PFSK-1 (cell line): ENCODE results near the gene MDFIC2.

Experiments used
- FOXP2 ChIP-seq: optimal IDR thresholded peaks from 2 replicates; pipeline ENCODE3; 2011; ENCODE audit warnings: borderline replicate concordance, control low read depth, inconsistent platforms; ENCODE audit not compliant: insufficient read depth; ENCODE audit errors: extremely low read length, extremely low read depth
- POLR2AphosphoS5 ChIP-seq: IDR thresholded peaks from 2 replicates; pipeline ENCODE4 v1.6.1; 2012; ENCODE audit warnings: low read depth, mild to moderate bottlenecking, control low read depth, low read length, moderate library complexity
- REST ChIP-seq, 2 experiments: IDR thresholded peaks; 2 replicates each; pipeline versions ENCODE4 v1.6.1 to v1.8.0; 2011 to 2012; ENCODE audit warnings: low read depth in 2 of 2, low read length in 2 of 2, control low read depth in 1 of 2, inconsistent platforms in 1 of 2, mild to moderate bottlenecking in 1 of 2, moderate library complexity in 1 of 2; ENCODE audit not compliant: insufficient read depth in 1 of 2
- SIN3A ChIP-seq: IDR thresholded peaks from 2 replicates; pipeline ENCODE4 v1.6.1; 2012; ENCODE audit warnings: mild to moderate bottlenecking, low read length, moderate library complexity, borderline replicate concordance; ENCODE audit not compliant: insufficient read depth
- TAF1 ChIP-seq: IDR thresholded peaks from 2 replicates; pipeline ENCODE4 v1.6.1; 2012; ENCODE audit warnings: low read length, control low read depth, borderline replicate concordance; ENCODE audit not compliant: insufficient read depth

Gene MDFIC2

DNA sequence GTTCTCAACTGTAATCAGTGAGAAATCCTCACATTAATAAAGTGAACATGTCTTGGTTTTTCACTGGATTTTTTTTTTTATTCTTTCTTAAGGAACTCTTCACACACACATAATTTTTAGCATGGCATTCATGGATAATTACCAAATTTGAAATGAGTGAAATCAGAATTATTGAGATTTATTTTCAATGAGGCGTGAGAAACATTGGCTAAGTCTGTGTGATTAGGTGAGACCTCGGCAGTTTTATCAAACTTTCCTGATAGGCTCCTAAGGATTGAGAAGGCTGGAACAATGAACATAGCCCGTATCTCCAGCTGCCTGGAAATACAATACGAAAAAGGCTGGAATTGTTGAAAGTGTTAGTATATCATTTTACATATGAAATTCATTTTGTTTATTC is 35.5 kb downstream of the MDFIC2 start:
- TF ChIP-seq REST (IDR thresholded peaks at IDR 0.05; ENCODE audit: insufficient read depth in 1 of 2, low read depth in 2 of 2, low read length in 2 of 2) (no peak), SIN3A (no peak), POLR2AphosphoS5 (no peak)

DNA sequence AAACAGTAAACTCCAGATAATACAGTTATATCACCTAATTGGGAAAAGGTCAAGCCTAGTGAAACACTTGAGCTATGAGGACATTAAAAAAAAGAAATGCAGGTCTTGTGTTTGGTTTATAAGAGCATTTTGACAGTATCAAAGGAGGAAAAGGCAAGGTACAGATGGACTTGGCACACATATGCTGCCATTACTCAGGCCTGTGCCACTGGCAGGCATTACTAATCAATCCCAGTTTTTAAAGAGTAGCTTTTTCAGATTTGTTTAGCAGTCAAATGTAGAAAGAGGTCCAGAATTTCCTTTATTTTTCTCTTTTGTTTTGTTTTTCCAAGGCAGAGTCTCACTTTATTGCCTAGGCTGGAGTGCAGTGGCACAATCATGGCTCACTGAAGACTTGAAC is 38.9 kb downstream of the MDFIC2 start:
- TF ChIP-seq POLR2AphosphoS5 (no peak), TAF1 (no peak), FOXP2 (no peak), SIN3A (no peak), REST (IDR thresholded peaks at IDR 0.05; ENCODE audit: insufficient read depth in 1 of 2, low read depth in 2 of 2, low read length in 2 of 2) (no peak)

DNA sequence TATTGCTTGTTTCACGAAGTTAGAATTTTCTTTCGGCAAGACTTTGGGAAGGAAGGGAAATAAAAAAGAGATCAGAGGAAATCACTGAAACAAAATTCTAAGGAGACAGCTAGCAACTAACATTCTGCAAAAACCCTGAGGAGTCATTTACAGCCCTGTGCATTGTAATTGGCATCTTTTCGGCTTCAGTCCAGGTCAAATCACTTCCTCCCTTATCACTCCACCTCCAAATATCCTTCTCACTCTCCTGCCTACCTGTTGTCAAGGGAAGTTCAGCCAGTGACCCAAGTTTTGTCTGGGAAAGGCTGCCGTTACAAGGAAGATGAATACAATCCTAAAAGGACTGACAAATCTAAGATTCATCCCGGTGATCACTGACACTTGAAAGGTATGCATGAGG is 39.6 kb downstream of the MDFIC2 start:
- TF ChIP-seq FOXP2 (no peak), POLR2AphosphoS5 (no peak), SIN3A (no peak), REST (IDR thresholded peaks at IDR 0.05; ENCODE audit: insufficient read depth in 1 of 2, low read depth in 2 of 2, low read length in 2 of 2) (no peak), TAF1 (no peak)

- TF ChIP-seq SIN3A (no peak), POLR2AphosphoS5 (no peak), TAF1 (no peak), FOXP2 (no peak), REST (IDR thresholded peaks at IDR 0.05; ENCODE audit: insufficient read depth in 1 of 2, low read depth in 2 of 2, low read length in 2 of 2) (no peak)
Observed at GRCh38 chr3:70264122-70264780, 48.2 kb downstream of the MDFIC2 start.

- TF ChIP-seq FOXP2 (no peak), SIN3A (no peak), TAF1 (no peak), POLR2AphosphoS5 (no peak), REST (IDR thresholded peaks at IDR 0.05; ENCODE audit: insufficient read depth in 1 of 2, low read depth in 2 of 2, low read length in 2 of 2) (no peak)
Observed at GRCh38 chr3:70261283-70261682, 51.2 kb downstream of the MDFIC2 start.
